SK-N-SH (cell line): Measurements from ENCODE around the gene CFAP210. TPM values are rescaled to one million over a fixed set of nuclear protein-coding genes. Genes with fewer than 3 reads are reported as not detected.

Experiments used
- CTCF ChIA-PET: fragments of 300-600, 350-600 bp; formaldehyde crosslinking; extraction: SDS; loops from one replicate; lab custom pipeline; 2021; lab: Yijun Ruan, JAX
- POLR2A ChIA-PET: fragments of 350-600 bp; sonication (Branson Sonifier 250); formaldehyde crosslinking; extraction: SDS; loops from one replicate; lab custom pipeline; 2020; ENCODE audit warnings: antibody characterized with exemption, inconsistent platforms; lab: Yijun Ruan, JAX
- DNase-seq: peaks from one replicate; pipeline ENCODE4 v3.0.0; 2012
- H2AFZ ChIP-seq: fragments of 200-600 bp; sonication (generic); 2 replicates; pipeline ENCODE4 v1.8.1; 2016; ENCODE audit warnings: antibody characterized with exemption, mild to moderate bottlenecking, low read depth
- H3F3A ChIP-seq: fragments of 200-600 bp; sonication (generic); replicated peaks from 2 replicates; pipeline ENCODE3; 2016; ENCODE audit warnings: antibody characterized with exemption, mild to moderate bottlenecking; ENCODE audit not compliant: insufficient read depth
- H3K27ac ChIP-seq, 2 experiments: fragments of 200-500 bp in 1 of 2; fragments of 200-600 bp in 1 of 2; sonication (Bioruptor generic) in 1 of 2; sonication (generic), shearing (Covaris generic) in 1 of 2; 2 replicates each; pipeline versions ENCODE4 v1.5.1 to v1.6.1; 2014 to 2016; ENCODE audit warnings: low read depth in 2 of 2, inconsistent platforms in 1 of 2, low read length in 1 of 2, mild to moderate bottlenecking in 1 of 2, mixed read lengths in 1 of 2
- H3K27me3 ChIP-seq: fragments of 200-600 bp; sonication (generic), shearing (Covaris generic); 2 replicates; pipeline ENCODE4 v1.6.1; 2016; ENCODE audit warnings: mixed run types; ENCODE audit not compliant: insufficient read depth
- H3K36me3 ChIP-seq, 2 experiments: fragments of 200-500 bp in 1 of 2; fragments of 200-600 bp in 1 of 2; sonication (Bioruptor generic) in 1 of 2; sonication (generic) in 1 of 2; replicated peaks in 1 of 2; 2 replicates each; pipeline versions ENCODE3 to v1.5.1; 2014 to 2016; ENCODE audit warnings: low read length in 1 of 2, mild to moderate bottlenecking in 1 of 2; ENCODE audit not compliant: insufficient read depth in 2 of 2, control insufficient read depth in 1 of 2
- H3K4me1 ChIP-seq, 2 experiments: fragments of 200-500 bp in 1 of 2; fragments of 200-600 bp in 1 of 2; sonication (Bioruptor generic) in 1 of 2; sonication (generic), shearing (Covaris generic) in 1 of 2; 2 replicates each; pipeline versions ENCODE4 v1.5.1 to v1.6.1; 2014 to 2016; ENCODE audit warnings: low read depth in 1 of 2, low read length in 1 of 2, mixed run types in 1 of 2; ENCODE audit not compliant: insufficient read depth in 2 of 2, control insufficient read depth in 1 of 2
- H3K4me2 ChIP-seq: fragments of 200-600 bp; sonication (generic), shearing (Covaris generic); 2 replicates; pipeline ENCODE4 v1.6.1; 2017; ENCODE audit warnings: mixed run types
- H3K4me3 ChIP-seq, 2 experiments: fragments of 200-500 bp in 1 of 2; fragments of 200-600 bp in 1 of 2; sonication (Bioruptor generic) in 1 of 2; sonication (generic), shearing (Covaris generic) in 1 of 2; 2 replicates each; pipeline versions ENCODE4 v1.5.1 to v1.8.1; 2014 to 2016; ENCODE audit warnings: low read depth in 2 of 2, inconsistent platforms in 1 of 2, low read length in 1 of 2, mild to moderate bottlenecking in 1 of 2, mixed read lengths in 1 of 2, moderate library complexity in 1 of 2
- H3K79me2 ChIP-seq: fragments of 200-600 bp; sonication (generic); 2 replicates; pipeline ENCODE4 v1.8.1; 2017; ENCODE audit warnings: mild to moderate bottlenecking; ENCODE audit not compliant: insufficient read depth
- H3K9ac ChIP-seq: fragments of 200-600 bp; sonication (generic); 2 replicates; pipeline ENCODE4 v1.6.1; 2017; ENCODE audit warnings: mixed run types
- H3K9me2 ChIP-seq: fragments of 200-600 bp; sonication (generic); 2 replicates; pipeline ENCODE4 v1.6.1; 2017; ENCODE audit warnings: mixed run types
- H3K9me3 ChIP-seq: fragments of 200-600 bp; sonication (generic); 2 replicates; pipeline ENCODE4 v1.6.1; 2017; ENCODE audit warnings: mixed run types, mild to moderate bottlenecking, moderate library complexity
- H4K20me1 ChIP-seq: fragments of 200-600 bp; sonication (generic); 2 replicates; pipeline ENCODE4 v1.6.1; 2017; ENCODE audit warnings: mild to moderate bottlenecking, mixed run types; ENCODE audit not compliant: insufficient read depth
- CTCF ChIP-seq: fragments of 200-600 bp; sonication (generic); IDR thresholded peaks from 2 replicates; pipeline ENCODE4 v1.6.1; 2017; ENCODE audit warnings: antibody characterized with exemption, mild to moderate bottlenecking, moderate library complexity
- FOXJ3 ChIP-seq: sonication (generic); formaldehyde crosslinking; IDR thresholded peaks from 2 replicates; pipeline ENCODE4 v1.5.1; 2020; ENCODE audit warnings: mild to moderate bottlenecking, missing genetic modification reagents
- FOXM1 ChIP-seq: IDR thresholded peaks from 2 replicates; pipeline ENCODE4 v1.4.0; 2012; ENCODE audit warnings: low read depth, mild to moderate bottlenecking
- MEF2A ChIP-seq: IDR thresholded peaks from 2 replicates; pipeline ENCODE4 v1.4.0; 2012; ENCODE audit warnings: low read depth, borderline replicate concordance
- NFIC ChIP-seq: IDR thresholded peaks from 2 replicates; pipeline ENCODE4 v1.4.0; 2012; ENCODE audit warnings: borderline replicate concordance
- NRF1 ChIP-seq: IDR thresholded peaks from 2 replicates; pipeline ENCODE4 v1.6.1; 2012; ENCODE audit warnings: low read depth, mild to moderate bottlenecking, low read length
- REST ChIP-seq: IDR thresholded peaks from 2 replicates; pipeline ENCODE4 v1.6.1; 2012; ENCODE audit warnings: mild to moderate bottlenecking, low read depth, low read length, moderate library complexity
- SMC3 ChIP-seq: IDR thresholded peaks from 2 replicates; pipeline ENCODE4 v1.6.1; 2012; ENCODE audit warnings: low read depth, low read length, improper control_type of control experiment
- TAF1 ChIP-seq: IDR thresholded peaks from 2 replicates; pipeline ENCODE4 v1.6.1; 2012; ENCODE audit warnings: low read depth, mild to moderate bottlenecking, low read length, moderate library complexity, borderline replicate concordance
- USF1 ChIP-seq: IDR thresholded peaks from 2 replicates; pipeline ENCODE4 v1.4.0; 2012; ENCODE audit warnings: low read depth, borderline replicate concordance
- USF2 ChIP-seq: fragments of 150-350 bp; IDR thresholded peaks from 2 replicates; pipeline ENCODE4 v1.6.1; 2017; ENCODE audit warnings: antibody characterized with exemption, low read length, low read depth, borderline replicate concordance
- YY1 ChIP-seq: IDR thresholded peaks from 2 replicates; pipeline ENCODE4 v1.4.0; 2012; ENCODE audit warnings: low read depth, mild to moderate bottlenecking
- WGBS: methylation state at CpG from one replicate; pipeline ENCODE4 v1.1.6; 2017; ENCODE audit warnings: low lambda C conversion rate; 5-methylcytosine and 5-hydroxymethylcytosine counted together
- polyA plus RNA-seq, 3 experiments: library from polyadenylated mRNA; depleted of rRNA; stranded (reverse); fragments of >200 nt; gene quantifications; 2 replicates each; pipeline ENCODE4 v1.2.3, GENCODE V29; 2012

Gene CFAP210
- polyA plus RNA-seq, 1 of the 3 experiments (the other 2 are of a cell fraction), result 0.03 TPM

- CTCF ChIA-PET, result interaction anchor here (1.6 kb wide), 1 partner anchor 19 kb away, joined by 4 read pairs; no protein-coding TSS in a partner anchor
These were observed 21.8 kb downstream of the CFAP210 start for GRCh38 chr2:169672406-169672805.

More at GRCh38 chr2:169672406-169672805, 21.8 kb downstream of the CFAP210 start:
- Histone ChIP-seq H2AFZ (no peak overlapping the region), H3K4me3 (no peak overlapping the region), H3F3A (no peaks in the 10 kb centered on the region), H4K20me1 (no peaks in the 10 kb centered on the region), H3K79me2 (no peaks in the 10 kb centered on the region), H3K9me2 (no peaks in the 10 kb centered on the region)
- TF ChIP-seq NRF1 (no peak), MEF2A (no peak), FOXJ3 (no peak), REST (no peak), SMC3 (no peak), TAF1 (no peak), USF2 (no peak), FOXM1 (no peak), YY1 (no peak), NFIC (no peak), USF1 (no peak), CTCF (no peak)
- TF ChIP-seq, all 33 proteins: peak for 0
- no peak overlapping the region for H3K9ac ChIP-seq
- no peak overlapping the region for H3K27ac ChIP-seq
- no peaks in the 10 kb centered on the region for H3K27me3 ChIP-seq
- H3K4me1 ChIP-seq, result no peaks in the 10 kb centered on the region
- 80% methylated on average over 6 of the region's 6 CpGs for WGBS
- no peaks in the 10 kb centered on the region for H3K9me3 ChIP-seq
- H3K4me2 ChIP-seq, result no peak overlapping the region
- POLR2A ChIA-PET, result interaction anchor here (0.6 kb wide), 1 partner anchor 137 kb away, joined by 5 read pairs; no protein-coding TSS in a partner anchor
- no peak for DNase-seq
- no peaks in the 10 kb centered on the region for H3K36me3 ChIP-seq
